Nephron progenitor cell (in vitro differentiated cells): ENCODE measurements around the gene CALU.

Source experiments
- DNase-seq: peaks from one replicate; pipeline ENCODE4 v3.0.0; 2021
- H3K27ac Mint-ChIP-seq: 2 replicates; pipeline ENCODE4 v1.8.0; 2021; ENCODE audit warnings: mild to moderate bottlenecking, moderate library complexity, mixed read lengths
- H3K27me3 Mint-ChIP-seq: 2 replicates; pipeline ENCODE4 v1.8.0; 2021; ENCODE audit warnings: mild to moderate bottlenecking, low read depth, mixed read lengths; ENCODE audit not compliant: poor library complexity
- H3K36me3 Mint-ChIP-seq: 2 replicates; pipeline ENCODE4 v1.8.0; 2021; ENCODE audit warnings: low read depth, mixed read lengths
- H3K4me1 Mint-ChIP-seq: 2 replicates; pipeline ENCODE4 v1.8.0; 2021; ENCODE audit warnings: mixed read lengths
- H3K4me3 Mint-ChIP-seq: 2 replicates; pipeline ENCODE4 v1.8.0; 2021; ENCODE audit warnings: mild to moderate bottlenecking, moderate library complexity, mixed read lengths
- H3K9me3 Mint-ChIP-seq: 2 replicates; pipeline ENCODE4 v1.8.0; 2021; ENCODE audit warnings: mild to moderate bottlenecking, moderate library complexity, mixed read lengths
- TF ChIP-seq, protein P1 (sequence below): fragments of 200-600 bp; sonication (generic); IDR thresholded peaks from 2 replicates; pipeline ENCODE4 v1.5.0; 2021; ENCODE audit warnings: antibody characterized with exemption

The CALU gene

GRCh38 chr7:128796327-128796726 is 57.2 kb downstream of the CALU start:
- H3K27ac Mint-ChIP-seq, result peak overlapping the region; percentile 62
- H3K36me3 Mint-ChIP-seq, result peaks cover 59% of the 10 kb centered on the region
- no peak for DNase-seq
- TF ChIP-seq, protein P1, sequence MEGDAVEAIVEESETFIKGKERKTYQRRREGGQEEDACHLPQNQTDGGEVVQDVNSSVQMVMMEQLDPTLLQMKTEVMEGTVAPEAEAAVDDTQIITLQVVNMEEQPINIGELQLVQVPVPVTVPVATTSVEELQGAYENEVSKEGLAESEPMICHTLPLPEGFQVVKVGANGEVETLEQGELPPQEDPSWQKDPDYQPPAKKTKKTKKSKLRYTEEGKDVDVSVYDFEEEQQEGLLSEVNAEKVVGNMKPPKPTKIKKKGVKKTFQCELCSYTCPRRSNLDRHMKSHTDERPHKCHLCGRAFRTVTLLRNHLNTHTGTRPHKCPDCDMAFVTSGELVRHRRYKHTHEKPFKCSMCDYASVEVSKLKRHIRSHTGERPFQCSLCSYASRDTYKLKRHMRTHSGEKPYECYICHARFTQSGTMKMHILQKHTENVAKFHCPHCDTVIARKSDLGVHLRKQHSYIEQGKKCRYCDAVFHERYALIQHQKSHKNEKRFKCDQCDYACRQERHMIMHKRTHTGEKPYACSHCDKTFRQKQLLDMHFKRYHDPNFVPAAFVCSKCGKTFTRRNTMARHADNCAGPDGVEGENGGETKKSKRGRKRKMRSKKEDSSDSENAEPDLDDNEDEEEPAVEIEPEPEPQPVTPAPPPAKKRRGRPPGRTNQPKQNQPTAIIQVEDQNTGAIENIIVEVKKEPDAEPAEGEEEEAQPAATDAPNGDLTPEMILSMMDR, result no peak
- H3K9me3 Mint-ChIP-seq, result peaks cover 5% of the 10 kb centered on the region
- H3K4me3 Mint-ChIP-seq, result no peak overlapping the region
- H3K4me1 Mint-ChIP-seq, result peaks cover 23% of the 10 kb centered on the region
- H3K27me3 Mint-ChIP-seq, result peaks cover 3% of the 10 kb centered on the region

DNA sequence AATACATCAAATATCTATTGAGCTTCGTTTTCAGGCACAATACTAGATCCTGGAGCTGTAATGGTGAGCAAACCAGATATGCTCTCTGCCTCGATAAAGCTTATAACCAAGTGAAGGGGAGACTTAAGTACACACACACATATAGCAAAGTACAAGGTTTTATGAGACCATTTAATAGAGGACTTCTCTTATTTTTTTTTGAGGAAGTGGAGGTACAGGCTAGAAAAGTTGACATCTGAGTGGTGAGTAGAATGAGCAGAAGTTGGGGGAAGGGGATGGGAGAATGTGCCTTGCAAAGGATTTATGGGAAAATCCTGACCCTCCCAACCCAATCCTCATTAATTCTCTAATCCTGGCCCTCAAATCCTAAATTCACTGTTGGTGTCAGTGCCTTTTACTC is 60.3 kb downstream of the CALU start:
- Mint-ChIP-seq H3K27ac (no peak overlapping the region), H3K4me3 (no peak overlapping the region), H3K27me3 (peaks cover 3% of the 10 kb centered on the region), H3K4me1 (peaks cover 20% of the 10 kb centered on the region), H3K9me3 (peaks cover 5% of the 10 kb centered on the region), H3K36me3 (peaks cover 64% of the 10 kb centered on the region)
- DNase-seq, result no peak
- TF ChIP-seq, protein P1, result no peak

DNA sequence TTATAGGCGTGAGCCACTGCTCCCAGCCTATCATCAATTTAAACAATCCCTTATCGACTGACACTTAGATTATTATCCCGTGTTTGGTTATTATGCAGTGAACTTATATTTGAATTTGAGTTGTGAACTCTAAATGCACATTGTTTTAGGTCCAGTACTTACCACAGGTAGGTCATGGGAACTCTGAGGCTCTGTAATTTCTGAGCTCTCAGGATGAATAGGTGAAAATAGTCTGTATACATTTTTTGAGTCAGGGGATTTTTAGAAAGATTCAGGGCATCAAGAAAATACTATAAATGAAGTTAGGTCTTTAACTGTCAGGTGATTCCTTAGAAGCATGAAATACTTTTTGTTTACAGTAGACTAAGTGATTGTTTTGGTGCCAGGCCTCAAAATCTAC is 61.4 kb downstream of the CALU start:
- TF ChIP-seq, protein P1, result no peak
- no peak for DNase-seq
- Mint-ChIP-seq H3K4me3 (no peak overlapping the region), H3K9me3 (peaks cover 5% of the 10 kb centered on the region), H3K27me3 (no peaks in the 10 kb centered on the region), H3K27ac (no peak overlapping the region), H3K4me1 (peaks cover 29% of the 10 kb centered on the region), H3K36me3 (peaks cover 64% of the 10 kb centered on the region)

DNA sequence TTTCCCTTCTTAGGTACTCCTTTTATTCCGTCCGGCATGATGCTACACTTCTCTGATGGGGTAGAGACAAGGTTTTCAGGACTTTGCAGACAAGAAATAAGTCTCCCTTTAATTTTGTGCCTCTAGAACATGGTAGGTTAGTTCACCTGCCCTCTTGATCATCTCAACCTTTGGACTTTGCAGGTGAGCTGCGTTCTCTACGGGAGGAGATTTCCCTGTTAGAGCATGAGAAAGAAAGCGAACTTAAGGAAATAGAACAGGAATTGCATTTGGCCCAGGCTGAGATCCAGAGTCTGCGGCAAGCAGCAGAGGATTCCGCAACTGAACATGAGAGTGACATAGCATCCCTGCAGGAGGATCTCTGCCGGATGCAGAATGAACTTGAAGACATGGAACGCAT is 61.8 kb downstream of the CALU start:
- Mint-ChIP-seq H3K4me3 (no peak overlapping the region), H3K36me3 (peaks cover 64% of the 10 kb centered on the region), H3K4me1 (peaks cover 29% of the 10 kb centered on the region), H3K9me3 (peaks cover 5% of the 10 kb centered on the region), H3K27me3 (no peaks in the 10 kb centered on the region), H3K27ac (peak overlapping the region; percentile 23)
- TF ChIP-seq, protein P1, result no peak
- no peak for DNase-seq

- TF ChIP-seq, protein P1, result no peak
- H3K27ac Mint-ChIP-seq, result no peak overlapping the region
- no peak overlapping the region for H3K4me3 Mint-ChIP-seq
- H3K27me3 Mint-ChIP-seq, result no peaks in the 10 kb centered on the region
- H3K36me3 Mint-ChIP-seq, result peaks cover 65% of the 10 kb centered on the region
- peaks cover 5% of the 10 kb centered on the region for H3K9me3 Mint-ChIP-seq
- no peak for DNase-seq
- H3K4me1 Mint-ChIP-seq, result peaks cover 29% of the 10 kb centered on the region
Observed at GRCh38 chr7:128801667-128802418, 62.7 kb downstream of the CALU start.

DNA sequence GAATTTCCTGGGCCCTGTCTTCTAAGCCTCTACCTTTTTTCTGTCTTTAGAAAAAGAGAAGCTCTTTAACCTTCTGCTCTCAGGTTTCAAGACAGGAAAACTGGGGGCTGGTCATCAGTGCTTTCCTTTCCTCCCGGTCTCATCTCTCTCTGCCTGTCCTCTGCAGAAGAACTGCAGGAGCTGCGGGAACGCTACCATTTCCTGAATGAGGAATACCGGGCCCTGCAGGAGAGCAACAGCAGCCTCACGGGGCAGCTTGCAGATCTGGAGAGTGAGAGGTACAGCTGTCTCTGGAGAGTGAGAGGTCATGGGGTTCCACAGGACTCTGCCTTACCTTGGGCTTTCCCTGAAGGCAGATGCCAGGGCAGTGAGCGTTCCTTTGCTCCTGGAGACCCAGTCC is 65.3 kb downstream of the CALU start:
- H3K4me3 Mint-ChIP-seq, result no peak overlapping the region
- TF ChIP-seq, protein P1, result no peak
- peaks cover 55% of the 10 kb centered on the region for H3K36me3 Mint-ChIP-seq
- no peaks in the 10 kb centered on the region for H3K27me3 Mint-ChIP-seq
- peaks cover 20% of the 10 kb centered on the region for H3K4me1 Mint-ChIP-seq
- no peak for DNase-seq
- peak overlapping the region; percentile 91 for H3K27ac Mint-ChIP-seq
- no peaks in the 10 kb centered on the region for H3K9me3 Mint-ChIP-seq
